GM18502 (cell line): ENCODE data around the gene FOXP1.

ENCODE experiments used
- ATAC-seq: cut with Tn5 transposase; IDR thresholded peaks from one replicate; pipeline ENCODE4 v1.9.1; 2021; ENCODE audit warnings: mild to moderate bottlenecking; ENCODE audit not compliant: unreplicated experiment, poor library complexity

The FOXP1 gene

DNA sequence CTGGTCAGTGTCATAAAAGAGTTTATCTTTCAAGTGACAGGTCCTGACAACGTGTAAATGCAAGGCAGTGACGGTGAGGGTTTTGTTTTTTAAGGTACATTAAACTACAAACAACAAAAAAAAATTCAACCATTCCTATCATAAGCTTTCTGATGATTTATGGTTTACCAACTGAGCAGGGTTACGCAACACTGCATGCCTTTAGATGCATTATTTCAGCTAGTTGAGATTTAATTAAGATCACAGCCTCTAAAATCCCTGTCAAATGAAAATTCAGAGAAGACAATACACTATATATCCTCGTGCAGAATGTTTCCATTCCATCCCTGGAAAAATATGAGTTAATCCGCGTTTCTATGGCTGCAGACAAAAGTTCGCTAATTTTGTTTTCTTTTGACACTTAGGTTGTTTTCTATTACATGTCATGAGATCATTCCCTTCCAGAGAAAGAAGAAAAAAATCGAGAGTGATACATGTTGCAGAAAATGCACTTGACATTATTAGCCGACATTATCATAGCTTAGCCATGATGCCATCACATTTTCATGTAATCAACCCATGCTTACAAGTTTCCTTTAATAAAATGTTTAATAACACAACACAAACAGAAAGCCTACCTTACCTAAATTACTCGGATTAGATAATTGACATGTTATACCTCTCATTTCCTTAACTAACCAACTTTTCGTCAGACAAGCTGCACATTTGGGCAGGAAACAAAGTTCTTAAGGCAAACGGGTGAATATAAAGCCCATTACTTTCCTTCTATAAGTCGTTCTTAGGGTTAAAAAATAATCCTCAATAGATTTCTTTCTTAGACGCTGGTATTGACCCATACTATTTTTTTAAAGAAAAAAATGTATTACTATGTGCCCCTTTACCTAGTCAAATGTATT is 521.2 kb downstream of the FOXP1 start:
- no peak for ATAC-seq

DNA sequence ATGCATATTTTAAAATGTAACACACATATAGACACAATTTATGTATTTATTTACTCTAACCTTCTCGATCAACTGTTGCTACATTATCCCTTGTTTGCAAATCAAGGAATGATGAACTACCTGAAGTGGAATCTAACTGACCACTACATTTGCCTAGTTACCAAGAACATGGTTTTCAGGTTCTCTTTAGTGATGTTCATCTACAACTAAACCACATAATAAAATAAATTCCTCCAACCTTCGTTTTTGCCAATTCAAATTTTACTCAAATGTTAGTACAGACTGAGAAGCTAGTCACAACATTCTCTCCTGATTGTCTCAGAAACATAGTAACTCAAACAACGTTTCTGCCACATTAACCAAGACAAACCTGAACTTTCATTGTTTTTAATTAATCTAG is 521.9 kb downstream of the FOXP1 start:
- no peak for ATAC-seq

DNA sequence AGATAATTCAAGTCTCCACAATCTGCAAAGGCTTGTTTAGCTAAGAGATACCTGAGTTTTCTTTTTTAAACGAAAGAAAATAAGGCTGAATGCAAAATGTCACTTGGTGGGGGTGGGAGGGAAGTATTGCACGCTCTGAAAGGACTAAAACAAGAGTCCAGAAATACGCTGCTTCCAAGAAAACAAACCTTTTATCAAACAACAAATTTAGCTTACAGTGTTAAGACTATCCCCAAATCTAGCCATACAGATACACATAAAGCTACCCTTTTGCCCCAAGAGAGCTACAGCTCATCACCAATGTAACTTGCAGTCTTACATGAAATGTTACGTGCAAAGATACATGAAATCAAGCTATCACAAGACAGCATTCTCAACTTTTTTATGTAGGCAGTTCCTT is 522.5 kb downstream of the FOXP1 start:
- ATAC-seq: no peak

GRCh38 chr3:71060536-71060935 is 523.0 kb downstream of the FOXP1 start:
- no peak for ATAC-seq

DNA sequence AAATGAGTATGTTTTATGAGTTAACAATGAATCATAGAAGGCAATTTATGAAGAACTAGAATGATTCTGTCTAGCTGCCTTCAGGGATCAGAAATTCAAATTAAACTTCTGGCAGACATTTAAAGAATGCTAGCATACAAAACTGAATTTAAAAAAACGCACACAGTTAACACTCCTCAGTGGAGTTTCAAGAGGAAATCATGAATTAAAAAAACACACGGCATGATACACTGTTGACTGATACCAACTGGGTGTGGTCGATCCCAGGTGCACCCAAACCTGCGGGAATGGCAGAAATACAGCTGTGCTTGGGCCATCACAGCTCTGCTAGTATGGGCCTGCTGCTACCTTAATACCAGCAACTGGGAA is 526.0 kb downstream of the FOXP1 start:
- no peak for ATAC-seq

DNA sequence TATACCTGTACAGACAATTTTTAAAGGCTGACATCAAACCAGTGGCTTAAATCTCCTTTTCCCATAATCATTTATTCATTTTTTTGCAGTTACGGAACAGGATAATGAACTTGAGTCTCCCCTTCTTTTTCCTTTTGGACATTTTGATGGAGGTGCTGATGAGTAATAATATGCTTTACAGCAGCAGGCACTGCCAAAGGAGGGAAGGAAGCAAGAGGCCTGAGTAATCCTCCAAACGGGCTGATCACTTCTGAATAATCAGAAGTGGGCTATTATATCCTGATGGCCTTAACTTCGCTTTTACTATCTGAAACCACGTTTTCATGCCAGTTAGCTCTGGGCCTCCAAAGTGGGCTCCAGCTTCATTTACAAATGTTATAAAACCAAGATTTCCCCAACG is 527.2 kb downstream of the FOXP1 start:
- ATAC-seq: no peak

GRCh38 chr3:71055257-71056001 is 528.1 kb downstream of the FOXP1 start:
- no peak for ATAC-seq

DNA sequence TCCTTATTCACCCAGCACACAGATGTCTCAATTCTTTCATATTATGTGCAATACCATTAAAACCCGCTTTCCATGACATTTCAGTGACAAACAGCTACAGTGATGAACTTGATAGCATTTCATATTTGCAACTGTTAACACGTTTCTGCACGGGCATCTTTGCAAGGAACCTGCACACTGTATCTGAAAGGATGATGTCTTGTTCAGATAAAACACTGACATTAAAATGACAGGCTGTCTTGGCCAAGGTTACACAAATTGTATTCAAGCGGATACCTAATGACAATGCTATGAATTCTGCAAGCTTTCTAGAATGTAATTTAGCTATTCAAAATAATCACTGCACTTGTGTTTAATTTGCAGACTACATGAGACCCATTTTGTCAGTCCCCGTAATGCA is 529.2 kb downstream of the FOXP1 start:
- no peak for ATAC-seq

DNA sequence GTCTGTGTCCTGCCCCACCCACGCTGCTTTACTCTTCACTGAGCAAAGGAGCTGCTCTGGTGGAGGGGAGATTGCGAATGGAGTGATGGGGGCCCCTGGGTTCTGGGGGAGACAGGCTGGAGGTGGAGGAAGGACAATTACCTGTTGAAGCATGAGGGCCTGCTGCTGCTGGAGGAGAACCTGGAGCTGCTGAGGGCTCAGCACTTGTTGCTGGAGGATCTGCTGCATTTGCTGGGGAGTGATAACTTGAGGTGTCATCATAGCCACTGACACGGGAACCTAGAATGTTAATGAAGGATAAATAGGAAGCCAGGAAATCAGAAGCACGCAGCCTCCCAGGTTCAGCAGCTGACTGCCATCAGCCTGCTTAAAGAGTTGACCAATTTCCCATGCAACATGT is 530.0 kb downstream of the FOXP1 start:
- no peak for ATAC-seq

GRCh38 chr3:71052716-71053115 is 530.8 kb downstream of the FOXP1 start:
- ATAC-seq: no peak

DNA sequence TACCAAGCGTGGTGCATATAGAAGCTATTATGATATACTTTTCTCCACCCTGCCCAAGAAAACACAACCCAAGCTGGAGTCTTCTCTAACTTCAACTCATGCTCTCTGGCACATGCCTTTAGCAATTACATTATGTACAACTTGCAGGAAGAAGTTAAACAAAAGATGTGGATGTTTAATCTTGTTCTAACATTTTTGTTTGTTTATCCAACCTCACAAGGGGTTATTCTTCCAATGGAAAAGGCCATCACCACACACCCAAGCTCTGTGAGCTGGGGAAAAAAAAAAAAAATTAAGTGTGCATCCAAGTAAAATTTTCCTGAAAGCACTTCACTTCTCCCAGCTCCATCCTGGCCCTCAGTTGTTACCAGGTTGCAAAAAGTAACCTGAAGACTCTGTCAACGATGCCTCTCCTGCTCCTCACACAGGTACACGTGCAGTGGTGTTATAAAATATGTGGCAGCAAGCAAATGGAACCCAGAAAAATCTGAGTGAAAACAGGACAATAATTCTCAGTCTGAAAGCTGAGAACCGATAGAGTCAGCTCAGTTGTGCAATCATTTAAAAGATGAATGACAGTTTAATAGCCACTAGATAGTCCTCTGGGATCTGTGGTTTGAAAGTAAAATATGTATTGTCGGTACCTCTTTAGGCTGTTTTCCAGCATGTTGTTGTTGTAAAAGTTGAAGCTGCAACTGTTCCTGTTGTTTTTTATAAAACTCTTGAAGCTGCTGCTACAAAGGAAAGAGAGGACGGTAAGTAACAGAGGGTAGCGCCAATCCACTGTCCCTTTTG is 531.4 kb downstream of the FOXP1 start:
- no peak for ATAC-seq

GRCh38 chr3:71051259-71051595 is 532.3 kb downstream of the FOXP1 start:
- ATAC-seq: no peak

DNA sequence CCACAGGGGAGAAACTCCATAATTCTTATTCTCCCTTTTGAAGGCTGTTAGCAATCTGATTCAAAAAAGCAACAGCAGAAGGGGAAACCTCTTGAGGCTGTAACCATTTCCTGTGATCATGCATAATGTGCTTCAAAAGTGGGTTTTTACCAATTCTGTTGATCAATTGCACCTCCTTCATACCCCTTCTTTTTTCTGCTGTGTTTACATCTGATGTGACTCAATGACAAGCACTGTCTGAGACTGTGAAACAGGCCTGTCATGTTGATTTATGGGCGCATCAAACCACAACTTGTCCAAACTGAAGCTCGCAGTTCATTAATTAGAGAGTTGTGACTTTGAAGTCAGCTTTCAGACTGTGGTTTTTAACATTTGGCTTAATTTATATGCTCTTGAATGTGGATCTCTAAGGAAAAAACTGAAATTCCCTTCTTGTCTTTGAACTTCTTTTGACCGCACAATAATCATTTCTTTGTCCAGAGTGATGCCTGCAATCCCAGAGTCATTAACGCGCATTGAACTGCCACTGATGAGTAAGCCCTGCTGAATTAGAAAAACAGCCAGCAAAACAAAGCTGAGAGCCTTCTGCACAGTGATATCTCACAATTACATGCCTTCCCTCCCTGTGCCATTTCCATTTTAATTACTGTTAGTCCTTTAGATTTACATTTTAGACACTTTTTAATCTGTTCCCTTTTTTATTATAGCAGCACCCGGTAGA is 532.8 kb downstream of the FOXP1 start:
- ATAC-seq: no peak

DNA sequence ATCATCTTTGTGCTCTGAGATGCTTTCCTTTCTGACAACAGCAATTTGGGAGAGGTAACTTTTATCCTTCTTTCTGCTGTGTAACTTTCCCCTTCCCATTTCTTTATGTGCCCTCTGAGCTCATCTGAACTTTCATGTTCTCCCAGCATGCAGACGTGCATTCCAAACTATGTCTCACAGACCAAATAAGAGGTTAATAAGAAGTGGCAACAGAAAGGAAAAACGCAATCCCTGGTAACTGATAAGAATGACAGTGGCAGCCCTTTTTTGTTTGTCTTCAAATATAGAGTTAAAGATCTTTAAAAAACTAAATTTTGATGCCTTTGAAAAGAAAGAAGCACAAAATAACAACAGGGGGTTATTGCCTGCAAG is 533.4 kb downstream of the FOXP1 start:
- no peak for ATAC-seq

DNA sequence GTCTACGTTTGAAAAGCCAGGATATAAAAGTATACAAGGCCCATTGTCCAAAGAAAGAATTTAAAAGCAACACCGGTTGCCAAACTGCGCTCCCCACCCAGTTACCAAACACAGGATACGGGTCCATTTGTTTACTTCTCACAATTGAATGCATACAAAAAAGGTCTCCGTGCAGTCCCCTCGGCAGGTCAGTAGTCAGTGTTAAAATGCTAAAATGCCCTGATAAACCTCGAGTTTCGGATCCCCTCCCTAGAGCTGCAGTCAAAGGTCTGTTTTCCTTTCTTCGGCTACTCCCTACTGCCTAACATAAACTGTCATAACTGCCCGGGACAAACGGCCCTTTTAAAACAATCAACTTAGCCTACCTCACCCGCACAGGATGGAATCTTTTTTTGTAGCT is 534.6 kb downstream of the FOXP1 start:
- no peak for ATAC-seq

DNA sequence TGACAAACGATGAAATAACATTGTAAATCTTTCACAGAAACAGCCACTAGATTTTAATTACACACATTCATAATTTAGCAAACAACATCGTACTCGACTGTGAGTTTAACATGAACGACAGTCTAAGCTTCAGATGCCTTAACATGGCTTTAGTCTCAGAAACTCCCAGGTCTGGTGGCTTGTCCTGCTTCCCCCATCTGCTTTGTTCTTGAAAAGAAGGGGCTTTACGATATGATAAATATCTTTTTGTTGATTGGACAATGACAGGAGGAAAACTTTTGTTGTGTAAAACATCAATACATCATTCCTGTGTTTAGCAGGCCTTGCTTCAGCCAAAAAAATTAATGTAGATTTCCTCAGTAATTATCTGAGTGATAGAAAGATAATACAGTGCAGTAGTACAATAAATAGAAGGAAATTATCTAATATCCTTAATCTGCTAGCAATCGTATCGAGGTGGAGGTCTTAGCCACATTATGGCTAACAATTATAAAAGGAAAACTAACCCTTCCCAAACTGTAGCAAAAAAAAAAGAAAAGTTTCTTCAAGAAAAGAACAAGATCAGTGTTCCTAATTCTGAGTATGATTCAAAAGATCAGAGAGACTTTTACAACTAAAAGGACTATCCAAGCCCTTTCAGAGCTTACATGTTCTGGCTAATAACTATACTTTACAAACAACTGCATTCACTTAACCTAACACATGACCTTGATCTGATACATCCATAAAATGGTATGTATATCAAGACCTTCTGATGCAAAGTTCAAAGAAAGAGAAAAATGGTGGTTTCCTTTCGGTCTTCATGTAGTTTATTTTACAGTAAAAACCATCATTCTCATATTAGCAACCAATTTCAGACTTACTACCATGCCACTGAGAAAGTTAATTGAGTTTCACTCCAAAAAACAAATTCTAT is 535.7 kb downstream of the FOXP1 start:
- ATAC-seq: no peak

DNA sequence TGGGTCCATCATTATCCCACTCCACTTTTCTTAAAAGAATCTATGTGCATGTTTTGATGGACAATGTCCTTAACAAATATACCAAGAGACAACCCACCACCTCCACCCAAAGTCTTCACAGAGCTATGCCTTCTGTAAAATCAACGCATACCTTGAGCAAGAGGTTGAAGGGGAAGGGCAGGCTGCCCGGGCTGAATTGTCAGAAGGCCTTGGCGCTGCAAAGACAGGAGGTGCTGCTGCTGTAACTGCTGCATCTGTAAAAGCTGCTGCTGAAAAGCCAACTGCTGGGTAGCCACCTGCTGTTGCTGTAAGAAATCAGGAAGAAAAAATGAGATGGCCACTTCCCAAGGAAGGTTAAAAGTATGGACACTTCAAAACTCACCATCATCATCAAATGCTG is 536.7 kb downstream of the FOXP1 start:
- no peak for ATAC-seq

- peak; percentile 63 for ATAC-seq
Measured at GRCh38 chr3:71045917-71046282, 537.6 kb downstream of the FOXP1 start.

DNA sequence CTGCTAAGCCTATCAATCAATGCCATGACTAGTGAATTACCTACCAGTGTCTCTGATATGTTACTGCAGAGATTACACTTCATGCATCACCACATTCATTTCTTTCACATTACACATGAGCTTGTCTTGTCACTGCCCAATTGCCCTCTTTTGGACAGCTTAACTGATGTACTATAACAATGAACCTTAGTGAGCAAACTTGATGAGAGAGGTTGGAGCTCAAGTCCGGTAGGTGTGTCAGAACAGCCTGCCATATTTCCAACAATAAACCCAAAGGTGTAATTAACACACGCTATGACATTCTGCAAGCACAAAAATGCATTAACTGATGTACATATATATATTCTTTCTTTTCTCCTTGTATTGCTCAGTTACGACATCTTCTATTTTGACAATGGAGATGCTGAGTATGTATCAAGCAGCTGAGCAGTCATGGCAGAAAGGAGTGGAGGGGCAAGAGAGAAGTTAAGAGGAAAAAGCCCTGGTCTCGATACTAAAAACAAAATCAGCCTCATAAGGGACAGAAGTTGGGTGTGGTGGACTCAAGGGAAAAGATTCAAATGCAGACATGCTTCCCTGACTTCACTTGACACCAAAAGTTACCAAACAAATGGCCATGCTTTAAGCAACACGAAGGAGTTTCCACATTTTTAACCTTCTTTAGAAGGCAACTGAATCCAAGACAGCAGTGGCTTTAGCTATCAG is 538.2 kb downstream of the FOXP1 start:
- no peak for ATAC-seq
